K562 (cell line): ENCODE measurements around the gene TRIM34. TPM values are rescaled to one million over a fixed set of nuclear protein-coding genes. Genes with fewer than 3 reads are reported as not detected.

Source experiments
- ARID1B ChIP-seq: fragments of 450-650 bp; IDR thresholded peaks from 2 replicates; pipeline ENCODE4 v1.6.1; 2016; ENCODE audit warnings: antibody characterized with exemption, mild to moderate bottlenecking, inconsistent platforms
- ASH1L ChIP-seq: fragments of 450-650 bp; IDR thresholded peaks from 2 replicates; pipeline ENCODE4 v1.6.1; 2018; ENCODE audit warnings: borderline replicate concordance, mild to moderate bottlenecking, low read depth; ENCODE audit not compliant: partially characterized antibody
- CBFA2T2 ChIP-seq: fragments of 450-650 bp; conservative IDR thresholded peaks from 2 replicates; pipeline ENCODE4 v1.6.1; 2017; ENCODE audit warnings: mild to moderate bottlenecking
- CBFA2T3 ChIP-seq: fragments of 450-650 bp; IDR thresholded peaks from 2 replicates; pipeline ENCODE4 v1.6.1; 2017
- E2F4 ChIP-seq: sonication (generic); formaldehyde crosslinking; IDR thresholded peaks from 2 replicates; pipeline ENCODE4 v1.8.0; 2022; ENCODE audit warnings: mild to moderate bottlenecking, low read depth, missing genetic modification reagents
- ELF1 ChIP-seq: fragments of 200-800 bp; sonication (Bioruptor generic); IDR thresholded peaks from 2 replicates; pipeline ENCODE4 v1.6.1; 2016; ENCODE audit warnings: missing genetic modification characterization, missing compliant biosample characterization
- EP400 ChIP-seq: fragments of 450-650 bp; IDR thresholded peaks from 2 replicates; pipeline ENCODE4 v1.6.1; 2017; ENCODE audit warnings: antibody characterized with exemption, mild to moderate bottlenecking, moderate library complexity
- ETS1 ChIP-seq: conservative IDR thresholded peaks from 2 replicates; pipeline ENCODE4 v1.6.1; 2011; ENCODE audit warnings: low read depth, mild to moderate bottlenecking, low read length; ENCODE audit not compliant: control insufficient read depth
- FOSL1 ChIP-seq: fragments of 200-800 bp; sonication (Bioruptor generic); conservative IDR thresholded peaks from 2 replicates; pipeline ENCODE4 v1.6.1; 2016; ENCODE audit warnings: missing genetic modification characterization, missing compliant biosample characterization
- FOXM1 ChIP-seq, 2 experiments: fragments of 450-650 bp in 1 of 2; sonication (generic) in 1 of 2; formaldehyde crosslinking in 1 of 2; IDR thresholded peaks; 2 replicates each; pipeline versions ENCODE4 v1.6.1 to v1.9.0; 2017 to 2022; ENCODE audit warnings: low read depth in 2 of 2, mild to moderate bottlenecking in 2 of 2, missing genetic modification reagents in 1 of 2, moderate library complexity in 1 of 2
- ILK ChIP-seq: fragments of 450-650 bp; IDR thresholded peaks from 2 replicates; pipeline ENCODE4 v1.6.1; 2016; ENCODE audit warnings: missing genetic modification characterization, low read depth, mild to moderate bottlenecking, missing compliant biosample characterization, moderate library complexity, borderline replicate concordance
- KDM1A ChIP-seq, 2 experiments: fragments of 450-650 bp; IDR thresholded peaks; 2 replicates each; pipeline ENCODE4 v1.6.1; 2016; ENCODE audit warnings: mild to moderate bottlenecking in 2 of 2
- MTA2 ChIP-seq: fragments of 450-650 bp; IDR thresholded peaks from 2 replicates; pipeline ENCODE4 v1.6.1; 2016; ENCODE audit warnings: low read depth
- NR2C1 ChIP-seq, 2 experiments: fragments of 450-650 bp; IDR thresholded peaks; 2 replicates each; pipeline ENCODE4 v1.6.1; 2017; ENCODE audit warnings: mild to moderate bottlenecking in 2 of 2, antibody characterized with exemption in 1 of 2, inconsistent platforms in 1 of 2, missing compliant biosample characterization in 1 of 2, missing genetic modification characterization in 1 of 2
- POLR2AphosphoS5 ChIP-seq: IDR thresholded peaks from 2 replicates; pipeline ENCODE4 v1.6.1; 2011; ENCODE audit warnings: mild to moderate bottlenecking, low read depth, low read length, moderate library complexity; ENCODE audit not compliant: control insufficient read depth, insufficient read depth
- RBM25 ChIP-seq: fragments of 200-400 bp; formaldehyde crosslinking; IDR thresholded peaks from 2 replicates; pipeline ENCODE4 v1.6.1; 2018; ENCODE audit warnings: low read length, low read depth, moderate library complexity; ENCODE audit not compliant: severe bottlenecking
- SMARCA4 ChIP-seq: fragments of 450-650 bp; IDR thresholded peaks from 2 replicates; pipeline ENCODE4 v1.6.1; 2016
- SMARCE1 ChIP-seq: fragments of 450-650 bp; IDR thresholded peaks from 2 replicates; pipeline ENCODE4 v1.7.1; 2016; ENCODE audit warnings: mild to moderate bottlenecking
- SREBF1 ChIP-seq: fragments of 150-350 bp; IDR thresholded peaks from 2 replicates; pipeline ENCODE4 v1.6.1; 2014; ENCODE audit warnings: antibody characterized with exemption, low read depth, low read length, borderline replicate concordance
- ZBTB11 ChIP-seq, 3 experiments: fragments of 200-800 bp in 1 of 3; fragments of 250-450 bp in 1 of 3; fragments of 450-650 bp in 1 of 3; sonication (Bioruptor Pico) in 1 of 3; sonication (Bioruptor generic) in 1 of 3; formaldehyde crosslinking in 1 of 3; IDR thresholded peaks; 2 replicates each; pipeline versions ENCODE4 v1.6.1 to v1.8.0; 2016 to 2022; ENCODE audit warnings: mild to moderate bottlenecking in 2 of 3, missing genetic modification characterization in 2 of 3, missing compliant biosample characterization in 1 of 3, moderate library complexity in 1 of 3
- ZKSCAN8 ChIP-seq: fragments of 200-800 bp; sonication (Bioruptor generic); IDR thresholded peaks from 2 replicates; pipeline ENCODE4 v1.6.1; 2016; ENCODE audit warnings: missing genetic modification characterization, missing compliant biosample characterization
- ZNF174 ChIP-seq: fragments of 250-450 bp; sonication (Bioruptor Pico); IDR thresholded peaks from 2 replicates; pipeline ENCODE4 v1.4.0; 2020; ENCODE audit warnings: mild to moderate bottlenecking
- polyA plus RNA-seq, 8 experiments: library from polyadenylated mRNA; depleted of rRNA in 4 of 8; stranded (reverse) in 5 of 8; unstranded in 3 of 8; fragments of >200 nt; fragmentation: Nextera tagmentation in 2 of 8; fragmentation: Illumina TruSeq in 1 of 8; extraction: Ambion mirVana in 2 of 8; extraction: Trizol in 1 of 8; gene quantifications; 2 replicates each; pipeline versions ENCODE4 v1.2.1 to v1.2.3, GENCODE V29; 2011 to 2014; ENCODE audit warnings: inconsistent platforms in 1 of 8, missing spikeins in 1 of 8
- total RNA-seq, 7 experiments: library from RNA; depleted of rRNA in 6 of 7; stranded (reverse); fragments of >200 nt in 6 of 7; fragmentation: Illumina TruSeq in 2 of 7; extraction: Trizol in 2 of 7; gene quantifications; 2 replicates each; pipeline versions ENCODE4 v1.2.1 to v1.2.3, GENCODE V29; 2011 to 2021; ENCODE audit warnings: low replicate concordance in 1 of 7

TRIM34 gene
- total and polyA plus RNA-seq, 9 of the 15 experiments (the other 6 are each of a cell fraction or from before 2014, with no cell fraction given), result 0.31 to 2.9 (median 1.3) TPM

GRCh38 chr11:5591613-5592012 is 33.2 kb upstream of the TRIM34 start (continued):
- TF ChIP-seq KDM1A (IDR thresholded peaks at IDR 0.05) (peak; percentile 7 to 13; a peak in 1 of 4 replicates), ELF1 (no peak), RBM25 (peak; percentile 57), ZBTB11 (CRISPR knock-in tag; IDR thresholded peaks at IDR 0.05) (peak in 1 of 3 experiments; percentile 90; a peak in 2 of 6 replicates), ILK (0 out of 2 replicates have a peak, but pooled peaks have one; percentile 14), ETS1 (no peak), E2F4 (no peak), ZNF174 (CRISPR knock-in tag) (no peak), CBFA2T3 (peak; percentile 80), EP400 (peak; percentile 24; the same call in 1 of the 2 replicates), SMARCE1 (no peak), CBFA2T2 (peak; percentile 66), ZKSCAN8 (CRISPR knock-in tag) (no peak), POLR2AphosphoS5 (peak; percentile 50; the same call in 1 of the 2 replicates), SMARCA4 (0 out of 2 replicates have a peak, but pooled peaks have one; percentile 26), ARID1B (peak; percentile 64), ASH1L (peak; percentile 46), SREBF1 (peak; percentile 97), FOXM1 (IDR thresholded peaks at IDR 0.05; ENCODE audit: low read depth) (0 out of 2 replicates have a peak, but pooled peaks have one; percentile 33), FOXM1 (CRISPR knock-in tag; IDR thresholded peaks at IDR 0.05; ENCODE audit: low read depth) (no peak), NR2C1 (IDR thresholded peaks at IDR 0.05) (peak; percentile 84), NR2C1 (tag; IDR thresholded peaks at IDR 0.05) (peak; percentile 46; the same call in 1 of the 2 replicates), MTA2 (no peak), FOSL1 (tag) (no peak)
